NCI-H128 (cell line): ENCODE measurements around the gene VSIG1.

ENCODE experiments used
- DNase-seq: peaks from one replicate; lab custom pipeline; 2025; ENCODE audit not compliant: unreplicated experiment; lab: John Stamatoyannopoulos, UW

Gene VSIG1

GRCh38 chrX:108044554-108045256 lies at the start of gene VSIG1:
Gene VSIG1 (plus strand): TSS chrX:108045065. CDS start chrX:108045131, 66 bp downstream.
- DNase-seq, result no peak

DNA sequence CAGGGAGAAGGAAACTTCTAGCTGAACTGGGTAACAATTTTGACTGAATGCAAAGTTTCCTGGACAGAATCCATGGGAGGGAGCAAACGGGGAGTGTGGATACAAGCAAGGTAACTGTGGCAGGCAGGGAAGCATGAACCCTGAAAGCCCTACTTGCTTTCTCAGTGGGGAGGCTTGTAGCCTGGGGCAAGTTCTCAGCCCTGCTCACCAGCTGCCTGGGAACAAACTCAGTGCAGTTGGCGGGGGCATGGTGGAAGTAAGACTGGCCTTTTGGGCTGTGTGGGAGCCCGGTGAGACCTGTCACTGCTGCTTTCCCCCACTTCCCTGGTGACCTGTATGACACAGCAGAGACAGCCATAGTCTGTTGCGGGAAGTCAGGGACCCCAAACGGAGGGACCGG lies 48.7 kb upstream of the VSIG1 start:
- DNase-seq, result no peak

- no peak for DNase-seq
Measured at GRCh38 chrX:108000751-108001150, 44.1 kb upstream of the VSIG1 start.

DNA sequence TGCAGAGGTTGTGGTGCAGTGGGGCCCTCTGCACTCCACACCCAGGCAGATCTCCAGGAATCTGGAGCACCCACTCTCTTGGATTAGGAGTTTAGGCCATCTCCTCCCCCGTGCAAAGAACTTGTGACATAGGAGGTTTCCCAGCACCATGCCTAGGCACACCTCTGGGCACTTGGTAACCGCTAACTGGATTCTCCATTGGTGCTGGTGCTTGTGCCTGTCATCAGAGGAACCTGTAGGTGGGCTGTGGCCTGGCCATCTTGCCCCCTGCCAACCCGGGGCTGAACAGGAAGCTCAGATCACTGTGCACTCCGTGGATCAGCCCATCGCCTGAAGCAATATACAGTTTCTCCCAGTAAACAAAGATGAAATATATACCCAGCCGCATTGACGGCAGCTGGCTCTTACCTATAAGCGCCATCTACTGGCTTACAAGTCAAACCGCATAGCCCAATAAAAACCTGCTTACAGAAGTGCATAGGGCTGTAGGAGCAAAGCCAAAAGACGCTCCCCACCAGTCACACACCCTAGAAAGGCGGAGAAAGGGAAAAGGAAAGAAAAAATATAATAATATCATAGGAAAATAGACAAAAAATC lies 43.5 kb upstream of the VSIG1 start:
- no peak for DNase-seq

DNA sequence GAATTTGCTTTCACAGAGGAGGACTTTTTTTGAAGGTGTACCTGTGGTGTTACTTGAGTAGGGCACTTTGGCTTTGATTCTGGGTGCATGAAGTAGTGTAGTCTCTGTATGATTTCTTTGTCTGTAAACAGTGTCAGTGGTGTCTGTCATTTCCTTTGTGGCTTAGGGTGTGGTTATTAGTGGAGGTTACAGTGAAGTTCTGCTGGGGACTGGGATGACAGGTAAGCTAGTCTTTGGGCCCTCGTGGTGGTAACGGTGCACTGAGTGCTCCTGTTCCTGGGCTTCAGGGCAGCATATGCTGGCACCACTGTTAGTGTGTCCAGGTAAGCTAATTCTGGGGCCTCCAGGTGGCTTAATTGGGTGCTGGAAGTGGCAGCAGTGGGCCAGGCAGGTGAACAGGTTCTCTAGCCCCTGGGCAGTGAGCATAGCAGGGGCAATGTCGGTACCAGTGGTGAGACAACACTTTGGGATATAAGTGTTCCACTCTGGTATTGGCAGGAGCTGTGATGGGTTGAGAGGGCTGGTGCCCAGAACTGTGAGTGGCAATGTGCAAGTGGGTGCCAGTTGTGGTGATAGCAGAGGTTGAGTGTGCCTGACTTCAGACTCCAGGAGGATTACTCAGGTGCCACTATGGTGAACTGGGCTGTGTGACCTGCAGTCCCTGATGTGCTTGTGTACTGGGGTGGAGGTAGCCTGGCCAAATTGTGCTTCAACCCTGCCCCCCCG lies 26.0 kb upstream of the VSIG1 start:
- no peak for DNase-seq

DNA sequence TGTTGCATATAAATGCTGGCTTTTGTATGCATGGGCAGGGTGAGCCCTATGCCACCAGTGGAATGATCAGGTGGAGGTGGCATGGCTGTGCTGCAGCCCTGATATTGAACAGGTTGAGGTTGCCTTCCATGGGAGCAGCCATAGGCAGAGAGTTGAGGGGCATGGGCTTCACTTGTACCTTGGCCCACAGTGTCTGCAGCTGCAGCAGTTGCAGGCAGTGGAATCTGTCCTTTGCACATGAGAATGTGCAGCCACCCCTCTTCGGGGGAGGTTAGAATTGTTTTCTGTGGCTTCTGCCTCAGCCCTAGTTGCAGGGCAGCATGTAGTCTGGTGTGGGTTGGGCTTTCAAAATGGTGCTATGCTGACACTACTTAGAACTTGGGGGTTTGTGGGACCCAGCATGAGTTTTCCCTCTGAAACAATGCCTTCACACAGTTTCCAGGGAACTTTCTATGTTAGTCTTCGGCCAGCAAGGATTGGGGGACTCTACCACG lies 25.4 kb upstream of the VSIG1 start:
- no peak for DNase-seq

DNA sequence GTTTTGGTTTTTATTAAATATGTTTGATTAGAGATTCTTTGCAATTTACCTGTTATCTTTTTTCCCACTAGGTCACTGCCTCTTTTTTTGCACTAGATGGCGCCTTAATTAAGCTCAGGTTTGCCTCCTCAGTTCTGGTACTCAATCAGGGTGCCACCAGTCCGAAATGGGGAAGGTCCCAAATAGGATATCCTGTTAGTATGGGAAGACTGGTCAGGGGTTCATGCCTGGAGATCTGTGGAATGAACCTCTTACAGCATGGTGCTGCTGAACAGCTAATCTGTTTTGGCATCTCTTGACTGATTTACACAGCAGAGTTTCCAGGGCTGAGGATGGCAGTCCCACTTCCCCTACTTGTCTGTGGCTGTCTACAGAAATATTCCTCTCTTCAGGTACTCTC lies 24.2 kb upstream of the VSIG1 start:
- DNase-seq, result no peak

DNA sequence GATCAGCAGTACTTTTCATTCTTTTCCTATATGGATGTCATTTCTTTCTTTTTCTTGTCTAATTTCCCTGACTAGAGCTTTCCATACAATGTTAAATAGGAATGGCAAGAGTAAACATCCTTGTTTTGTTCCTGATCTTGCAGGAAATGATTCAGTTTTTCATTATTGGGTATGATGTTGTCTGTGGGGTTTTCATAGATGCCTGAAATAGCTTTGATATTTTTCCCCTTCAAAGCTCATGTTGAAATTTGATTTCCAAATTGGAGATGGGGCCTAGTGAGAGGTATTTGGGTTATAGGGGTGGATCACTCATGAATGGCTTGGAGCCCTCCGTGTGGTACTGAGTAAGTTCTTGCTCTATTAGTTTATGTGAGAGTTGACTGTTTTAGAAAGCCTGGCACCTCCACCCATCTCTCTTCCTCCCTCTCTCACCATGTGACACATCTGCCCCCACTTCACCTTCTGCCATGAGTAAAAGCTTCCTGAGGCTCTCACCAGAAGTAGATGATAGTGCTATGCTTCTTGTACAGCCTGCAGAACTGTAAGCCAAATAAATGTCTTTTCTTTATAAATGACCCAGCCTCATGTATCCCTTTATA lies 22.3 kb upstream of the VSIG1 start:
- no peak for DNase-seq

DNA sequence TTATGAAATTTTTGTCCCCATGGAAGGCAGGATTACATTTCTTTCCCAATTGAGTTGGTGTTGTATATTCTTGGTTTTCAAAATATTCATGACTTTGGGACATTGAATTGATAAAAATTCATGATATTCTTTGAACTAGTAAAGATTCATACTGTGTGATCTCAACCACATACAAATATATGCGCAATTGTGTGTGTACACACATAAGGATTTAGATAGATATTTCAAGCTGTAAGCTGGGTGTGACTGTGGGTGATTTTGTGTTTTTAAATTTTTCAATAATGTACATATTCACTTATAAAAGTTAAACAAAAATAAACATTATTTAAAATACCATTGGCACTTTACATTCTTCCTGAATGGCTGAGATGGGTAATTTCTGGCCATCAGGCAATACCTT lies 19.5 kb upstream of the VSIG1 start:
- no peak for DNase-seq

GRCh38 chrX:108025954-108026600 lies 18.8 kb upstream of the VSIG1 start:
- no peak for DNase-seq

DNA sequence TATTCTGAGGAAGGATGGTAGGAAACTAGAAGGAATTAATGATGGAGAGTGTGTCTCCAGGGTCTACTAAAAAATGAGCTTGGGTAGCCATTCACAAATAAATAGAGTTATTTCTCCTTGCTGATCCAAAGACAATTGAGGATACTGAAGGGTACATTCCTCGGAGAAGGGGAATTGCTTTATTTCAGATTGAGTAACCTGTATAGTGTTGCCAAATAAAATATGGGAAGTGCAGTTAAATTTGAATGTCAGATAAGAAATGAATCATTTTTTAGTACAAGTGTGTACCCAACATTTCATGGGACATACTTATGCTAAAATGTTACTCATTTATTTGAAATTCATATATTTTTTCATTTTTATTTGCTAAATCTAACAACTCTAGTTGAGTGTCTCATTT lies 16.0 kb upstream of the VSIG1 start:
- no peak for DNase-seq

DNA sequence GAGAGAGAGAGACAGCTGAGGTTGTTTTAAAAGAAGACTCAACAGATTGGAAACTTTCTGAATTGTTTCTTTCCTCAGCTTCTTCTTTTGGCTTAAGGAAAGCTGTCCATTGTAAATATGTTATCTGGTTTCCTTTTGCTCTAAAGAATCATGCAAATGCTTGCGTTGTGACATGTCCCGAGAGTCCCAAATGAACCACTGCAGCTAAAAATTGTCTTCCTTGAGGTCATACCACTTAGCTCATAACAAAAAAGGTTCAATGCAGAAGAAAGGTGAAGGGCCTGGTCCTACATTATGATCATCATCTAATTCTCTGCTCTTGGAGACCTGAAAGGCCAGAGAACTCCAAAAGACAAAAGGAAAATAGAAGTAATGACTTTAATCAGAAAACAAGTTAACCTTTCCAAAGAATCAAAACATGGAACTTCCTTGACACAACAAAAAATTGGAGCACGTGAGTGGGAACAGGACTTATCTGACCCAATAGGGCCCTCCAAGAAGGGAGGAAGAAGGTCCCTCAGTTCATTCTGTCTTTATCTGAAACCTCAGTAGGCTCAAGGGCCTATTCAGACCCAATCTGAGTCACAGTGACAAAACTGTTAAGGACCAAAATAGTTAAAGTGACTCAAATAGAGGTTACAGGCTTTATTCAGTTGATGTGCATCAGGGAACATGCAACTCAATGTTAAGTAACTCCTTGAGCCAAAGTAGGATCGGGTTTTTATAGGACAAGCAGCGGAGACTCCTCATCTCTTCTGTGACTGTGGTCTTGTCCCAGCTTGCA lies 14.7 kb upstream of the VSIG1 start:
- no peak for DNase-seq

DNA sequence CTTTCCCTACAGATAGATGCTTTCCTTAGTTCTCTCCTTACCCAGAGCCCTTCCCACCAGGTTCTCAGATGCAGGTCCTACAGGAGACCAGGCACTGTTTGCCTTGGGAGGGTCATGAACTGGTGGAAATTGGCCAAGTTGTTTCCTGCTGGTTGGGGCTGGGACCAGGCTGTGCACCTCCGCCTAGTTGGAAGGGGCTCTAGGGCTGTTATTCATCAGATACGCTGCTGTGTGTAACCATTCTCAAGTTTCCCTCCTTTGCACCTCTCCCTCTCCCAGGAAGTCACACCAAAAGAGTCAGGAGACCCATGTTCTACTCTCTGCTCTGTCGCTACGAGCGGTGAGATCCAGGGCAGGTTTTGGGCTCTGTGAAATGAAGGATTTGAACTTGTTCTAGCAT lies 11.9 kb upstream of the VSIG1 start:
- no peak for DNase-seq

DNA sequence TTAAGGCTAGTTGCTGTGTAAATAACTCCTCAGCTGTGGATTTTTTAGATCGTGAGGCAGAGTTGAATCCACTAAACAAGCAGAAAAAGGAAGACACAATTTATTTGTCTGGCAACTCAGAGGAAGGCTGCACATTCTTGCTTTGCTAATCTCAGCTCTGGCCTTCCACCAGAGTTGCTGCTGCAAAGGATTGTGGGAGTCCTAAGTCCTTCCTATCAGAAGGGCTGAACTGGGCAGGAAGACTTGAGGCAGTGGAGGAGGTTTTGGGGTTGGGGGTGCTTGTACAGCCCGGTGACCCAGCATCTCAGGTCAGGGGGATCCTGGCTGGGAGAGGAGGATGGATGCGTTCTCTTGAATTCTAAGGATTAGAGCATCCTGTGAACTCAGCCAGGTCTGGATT lies 11.0 kb upstream of the VSIG1 start:
- no peak for DNase-seq

DNA sequence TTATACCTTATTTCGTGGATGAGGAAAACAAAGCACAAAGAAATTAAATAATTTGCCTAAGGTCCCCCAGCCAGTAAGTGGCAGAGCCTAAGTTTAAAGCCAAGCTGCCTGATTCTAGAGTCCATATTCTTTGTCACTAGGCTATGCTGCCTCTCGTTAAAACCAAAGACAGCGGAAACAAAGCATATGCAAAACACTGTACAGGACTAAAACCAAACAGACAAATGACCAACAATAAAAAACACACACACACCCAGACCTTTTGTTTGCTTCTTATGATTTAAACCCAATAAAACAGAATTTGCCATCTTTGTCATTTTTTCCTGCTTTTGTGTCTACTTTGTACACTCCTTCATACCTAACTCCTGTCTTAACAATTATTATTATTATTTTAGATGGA lies 10.1 kb upstream of the VSIG1 start:
- no peak for DNase-seq

- DNase-seq, result no peak
Measured at GRCh38 chrX:108036298-108036973, 8.4 kb upstream of the VSIG1 start.

DNA sequence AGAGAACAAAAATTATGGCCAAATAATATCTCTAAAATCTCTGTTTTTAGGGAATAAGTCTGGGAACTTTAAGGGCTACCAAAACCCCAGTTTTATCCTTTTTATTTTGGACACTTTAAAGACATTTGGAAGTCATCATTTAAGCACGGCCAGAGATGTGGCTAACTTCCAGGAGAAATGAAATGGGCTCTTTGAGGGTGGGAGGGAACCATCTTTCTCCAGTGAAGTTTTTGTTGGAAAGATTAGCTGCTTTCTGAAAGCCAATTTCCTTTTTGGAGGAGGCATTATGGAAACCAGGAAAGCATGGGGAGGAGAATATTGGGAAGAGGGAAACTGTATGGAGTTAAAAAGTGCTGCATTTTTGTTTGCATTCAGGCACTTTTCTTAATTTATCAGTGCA lies 4.8 kb downstream of the VSIG1 start:
- no peak for DNase-seq

- DNase-seq, result no peak
Measured at GRCh38 chrX:108053218-108053617, 8.4 kb downstream of the VSIG1 start.

DNA sequence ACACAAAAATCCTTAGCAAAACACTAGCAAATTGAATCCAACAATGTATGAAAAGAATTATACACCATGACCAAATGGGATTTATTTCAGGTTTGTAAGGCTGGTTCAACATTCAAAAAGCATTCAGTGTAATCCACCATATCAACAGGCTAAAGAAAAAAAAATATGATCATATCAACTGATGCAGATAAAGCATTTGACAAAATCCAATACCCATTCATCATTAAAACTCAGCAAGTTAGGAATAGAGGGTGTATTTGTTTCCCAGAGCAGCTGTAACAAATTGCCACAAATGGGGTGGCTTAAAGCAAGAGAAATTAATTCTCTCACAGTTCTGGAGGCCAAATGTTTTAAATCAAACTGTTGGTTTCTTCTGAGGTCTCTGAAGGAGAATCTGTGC lies 10.7 kb downstream of the VSIG1 start:
- DNase-seq, result no peak

DNA sequence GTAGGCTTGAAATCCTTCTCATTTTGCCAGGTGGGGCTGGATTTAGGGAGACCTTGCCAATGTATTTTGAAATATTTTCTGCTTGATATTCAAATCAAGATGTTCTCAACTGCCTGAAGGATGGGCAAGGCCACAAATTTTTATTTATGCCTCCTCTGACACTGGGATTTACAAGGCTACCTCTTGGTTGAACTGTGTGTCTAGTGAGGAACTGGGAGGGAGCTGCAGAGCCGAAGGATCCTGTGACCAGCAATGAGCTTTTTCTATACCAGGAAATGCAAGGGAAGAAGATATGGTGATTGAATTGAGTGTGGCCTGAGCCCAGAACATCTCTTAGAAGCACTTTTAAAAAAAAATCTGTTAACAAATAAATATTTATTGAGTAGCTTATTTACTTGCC lies 14.9 kb downstream of the VSIG1 start:
- no peak for DNase-seq
